HepG2 (cell line): Measurements from ENCODE around the gene NOCT. TPM values are rescaled to one million over a fixed set of nuclear protein-coding genes. Genes with fewer than 3 reads are reported as not detected.

ENCODE experiments used
- EEA1 ChIP-seq: sonication (generic); formaldehyde crosslinking; IDR thresholded peaks from 2 replicates; pipeline ENCODE4 v1.5.1; 2020; ENCODE audit warnings: mild to moderate bottlenecking, missing genetic modification reagents, borderline replicate concordance
- ETV5 ChIP-seq: IDR thresholded peaks from 2 replicates; pipeline ENCODE4 v1.6.1; 2018; ENCODE audit warnings: missing biosample characterization, missing genetic modification reagents, inconsistent platforms, borderline replicate concordance
- FOXJ3 ChIP-seq: sonication (generic); formaldehyde crosslinking; IDR thresholded peaks from 2 replicates; pipeline ENCODE4 v1.4.0; 2020; ENCODE audit warnings: missing genetic modification reagents, mild to moderate bottlenecking, borderline replicate concordance
- FOXO1 ChIP-seq: sonication (generic); formaldehyde crosslinking; IDR thresholded peaks from 2 replicates; pipeline ENCODE4 v1.4.0; 2020; ENCODE audit warnings: missing genetic modification reagents
- HMG20B ChIP-seq: conservative IDR thresholded peaks from 2 replicates; pipeline ENCODE4 v1.6.1; 2016; ENCODE audit warnings: missing genetic modification reagents, missing compliant biosample characterization
- JUN ChIP-seq: sonication (generic); formaldehyde crosslinking; IDR thresholded peaks from 2 replicates; pipeline ENCODE4 v1.4.0; 2020; ENCODE audit warnings: mild to moderate bottlenecking, missing genetic modification reagents
- KDM5A ChIP-seq: fragments of 200-600 bp; sonication (generic); IDR thresholded peaks from 2 replicates; pipeline ENCODE4 v1.7.0; 2018; ENCODE audit warnings: antibody characterized with exemption, mild to moderate bottlenecking, low read length, borderline replicate concordance
- NCOA2 ChIP-seq: sonication (generic); formaldehyde crosslinking; IDR thresholded peaks from 2 replicates; pipeline ENCODE4 v1.8.0; 2022; ENCODE audit warnings: inconsistent platforms
- REL ChIP-seq: sonication (generic); formaldehyde crosslinking; conservative IDR thresholded peaks from 2 replicates; pipeline ENCODE4 v1.8.0; 2022; ENCODE audit warnings: mild to moderate bottlenecking, missing genetic modification reagents, moderate library complexity
- SAP130 ChIP-seq: IDR thresholded peaks from 2 replicates; pipeline ENCODE4 v1.6.1; 2016; ENCODE audit warnings: low read depth
- TBX3 ChIP-seq: fragments of 450-650 bp; IDR thresholded peaks from 2 replicates; pipeline ENCODE4 v1.6.1; 2017; ENCODE audit warnings: antibody characterized with exemption, mild to moderate bottlenecking, inconsistent platforms, borderline replicate concordance
- TRIM24 ChIP-seq: sonication (generic); formaldehyde crosslinking; IDR thresholded peaks from 2 replicates; pipeline ENCODE4 v1.8.0; 2022; ENCODE audit warnings: mild to moderate bottlenecking, missing genetic modification reagents
- ZNF121 ChIP-seq: sonication (generic); formaldehyde crosslinking; IDR thresholded peaks from 2 replicates; pipeline ENCODE4 v1.5.0; 2020; ENCODE audit warnings: mild to moderate bottlenecking, missing genetic modification reagents
- ZNF138 ChIP-seq: sonication (generic); formaldehyde crosslinking; IDR thresholded peaks from 2 replicates; pipeline ENCODE4 v1.5.0; 2020; ENCODE audit warnings: mild to moderate bottlenecking, low read depth, missing genetic modification reagents
- ZNF782 ChIP-seq: sonication (generic); formaldehyde crosslinking; IDR thresholded peaks from 2 replicates; pipeline ENCODE4 v1.4.0; 2020; ENCODE audit warnings: missing genetic modification reagents, mild to moderate bottlenecking, borderline replicate concordance
- ZNF83 ChIP-seq: sonication (generic); formaldehyde crosslinking; IDR thresholded peaks from 2 replicates; pipeline ENCODE4 v1.4.0; 2020; ENCODE audit warnings: missing genetic modification reagents, mild to moderate bottlenecking, borderline replicate concordance
- ZSCAN30 ChIP-seq: sonication (generic); formaldehyde crosslinking; IDR thresholded peaks from 2 replicates; pipeline ENCODE4 v1.5.0; 2020; ENCODE audit warnings: mild to moderate bottlenecking, missing genetic modification reagents
- polyA plus RNA-seq, 8 experiments: library from polyadenylated mRNA; depleted of rRNA in 3 of 8; stranded (reverse) in 7 of 8; unstranded in 1 of 8; fragments of >200 nt; fragmentation: Illumina TruSeq in 4 of 8; extraction: Trizol in 4 of 8; gene quantifications; 2 replicates each; pipeline versions ENCODE4 v1.2.1 to v1.2.3, GENCODE V29; 2011 to 2016; ENCODE audit warnings: low read depth in 4 of 8, missing spikeins in 1 of 8, mixed read lengths in 1 of 8; ENCODE audit not compliant: insufficient read depth in 1 of 8
- total RNA-seq, 5 experiments: library from RNA; depleted of rRNA; stranded (reverse); fragments of >200 nt; fragmentation: Illumina TruSeq; extraction: Trizol; gene quantifications; 2 replicates each; pipeline ENCODE4 v1.2.3, GENCODE V29; 2016; ENCODE audit warnings: low read depth in 1 of 5
- TF ChIP-seq, protein P1 (sequence below): sonication (generic); formaldehyde crosslinking; IDR thresholded peaks from 2 replicates; pipeline ENCODE4 v1.4.0; 2020; ENCODE audit warnings: mild to moderate bottlenecking, missing genetic modification reagents, borderline replicate concordance
- TF ChIP-seq, protein P2 (sequence below): sonication (generic); formaldehyde crosslinking; IDR thresholded peaks from 2 replicates; pipeline ENCODE4 v1.8.1; 2023; ENCODE audit warnings: missing genetic modification reagents, mild to moderate bottlenecking, borderline replicate concordance
- TF ChIP-seq, protein P3 (sequence below), 2 experiments: sonication (generic) in 1 of 2; formaldehyde crosslinking in 1 of 2; IDR thresholded peaks; 2 replicates each; pipeline versions ENCODE4 v1.4.0 to v1.6.1; 2018 to 2020; ENCODE audit warnings: missing genetic modification reagents in 2 of 2, borderline replicate concordance in 1 of 2, low read depth in 1 of 2, mild to moderate bottlenecking in 1 of 2, missing biosample characterization in 1 of 2
- TF ChIP-seq, protein P4 (sequence below): IDR thresholded peaks from 2 replicates; pipeline ENCODE4 v1.6.1; 2016; ENCODE audit warnings: missing compliant biosample characterization, missing genetic modification reagents, borderline replicate concordance
- TF ChIP-seq, protein P5 (sequence below): sonication (generic); formaldehyde crosslinking; IDR thresholded peaks from 2 replicates; pipeline ENCODE4 v1.8.0; 2022; ENCODE audit warnings: mild to moderate bottlenecking, missing genetic modification reagents, moderate library complexity

Gene NOCT
- total and polyA plus RNA-seq, 2 of the 13 experiments (the other 11 are each of a cell fraction or from before 2014, with no cell fraction given), result 3.6 to 13.1 TPM

DNA sequence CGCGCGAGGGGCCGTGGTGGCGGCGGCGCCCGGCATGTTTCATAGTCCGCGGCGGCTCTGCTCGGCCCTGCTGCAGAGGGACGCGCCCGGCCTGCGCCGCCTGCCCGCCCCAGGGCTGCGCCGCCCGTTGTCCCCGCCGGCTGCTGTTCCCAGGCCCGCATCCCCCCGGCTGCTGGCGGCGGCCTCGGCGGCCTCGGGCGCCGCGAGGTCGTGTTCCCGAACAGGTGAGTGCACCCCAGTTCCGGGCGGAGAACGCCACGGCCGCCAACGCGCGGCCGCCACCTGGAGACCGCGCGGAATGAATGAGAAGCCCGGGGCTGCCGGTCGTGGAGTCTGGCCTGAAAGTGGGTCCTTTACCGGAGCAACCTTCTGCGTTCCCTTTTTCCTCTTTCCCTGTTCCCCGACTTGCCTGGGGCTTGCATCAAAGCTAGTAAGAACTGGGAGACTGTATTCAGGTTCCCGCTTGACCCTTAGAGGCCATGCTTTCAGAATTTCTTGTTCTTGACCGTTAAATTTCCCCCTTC, 429 bp downstream of the NOCT start (continued):
- TF ChIP-seq REL (CRISPR knock-in tag) (peak; percentile 15; the same call in 1 of the 2 replicates), HMG20B (CRISPR knock-in tag) (no peak), ZNF121 (CRISPR knock-in tag) (no peak), JUN (no peak), TRIM24 (CRISPR knock-in tag) (no peak), ZNF782 (CRISPR knock-in tag) (no peak), FOXJ3 (no peak), ZNF138 (CRISPR knock-in tag) (no peak), TBX3 (no peak), ZNF83 (CRISPR knock-in tag) (no peak), ETV5 (CRISPR knock-in tag) (no peak), FOXO1 (no peak), ZSCAN30 (CRISPR knock-in tag) (no peak), KDM5A (no peak; the same call in 1 of the 2 replicates), SAP130 (CRISPR knock-in tag) (no peak; the same call in 1 of the 2 replicates), NCOA2 (CRISPR knock-in tag) (no peak), EEA1 (no peak)
- TF ChIP-seq, protein P1, sequence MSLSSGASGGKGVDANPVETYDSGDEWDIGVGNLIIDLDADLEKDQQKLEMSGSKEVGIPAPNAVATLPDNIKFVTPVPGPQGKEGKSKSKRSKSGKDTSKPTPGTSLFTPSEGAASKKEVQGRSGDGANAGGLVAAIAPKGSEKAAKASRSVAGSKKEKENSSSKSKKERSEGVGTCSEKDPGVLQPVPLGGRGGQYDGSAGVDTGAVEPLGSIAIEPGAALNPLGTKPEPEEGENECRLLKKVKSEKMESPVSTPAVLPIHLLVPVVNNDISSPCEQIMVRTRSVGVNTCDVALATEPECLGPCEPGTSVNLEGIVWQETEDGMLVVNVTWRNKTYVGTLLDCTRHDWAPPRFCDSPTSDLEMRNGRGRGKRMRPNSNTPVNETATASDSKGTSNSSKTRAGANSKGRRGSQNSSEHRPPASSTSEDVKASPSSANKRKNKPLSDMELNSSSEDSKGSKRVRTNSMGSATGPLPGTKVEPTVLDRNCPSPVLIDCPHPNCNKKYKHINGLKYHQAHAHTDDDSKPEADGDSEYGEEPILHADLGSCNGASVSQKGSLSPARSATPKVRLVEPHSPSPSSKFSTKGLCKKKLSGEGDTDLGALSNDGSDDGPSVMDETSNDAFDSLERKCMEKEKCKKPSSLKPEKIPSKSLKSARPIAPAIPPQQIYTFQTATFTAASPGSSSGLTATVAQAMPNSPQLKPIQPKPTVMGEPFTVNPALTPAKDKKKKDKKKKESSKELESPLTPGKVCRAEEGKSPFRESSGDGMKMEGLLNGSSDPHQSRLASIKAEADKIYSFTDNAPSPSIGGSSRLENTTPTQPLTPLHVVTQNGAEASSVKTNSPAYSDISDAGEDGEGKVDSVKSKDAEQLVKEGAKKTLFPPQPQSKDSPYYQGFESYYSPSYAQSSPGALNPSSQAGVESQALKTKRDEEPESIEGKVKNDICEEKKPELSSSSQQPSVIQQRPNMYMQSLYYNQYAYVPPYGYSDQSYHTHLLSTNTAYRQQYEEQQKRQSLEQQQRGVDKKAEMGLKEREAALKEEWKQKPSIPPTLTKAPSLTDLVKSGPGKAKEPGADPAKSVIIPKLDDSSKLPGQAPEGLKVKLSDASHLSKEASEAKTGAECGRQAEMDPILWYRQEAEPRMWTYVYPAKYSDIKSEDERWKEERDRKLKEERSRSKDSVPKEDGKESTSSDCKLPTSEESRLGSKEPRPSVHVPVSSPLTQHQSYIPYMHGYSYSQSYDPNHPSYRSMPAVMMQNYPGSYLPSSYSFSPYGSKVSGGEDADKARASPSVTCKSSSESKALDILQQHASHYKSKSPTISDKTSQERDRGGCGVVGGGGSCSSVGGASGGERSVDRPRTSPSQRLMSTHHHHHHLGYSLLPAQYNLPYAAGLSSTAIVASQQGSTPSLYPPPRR (CRISPR knock-in tag), result no peak
- TF ChIP-seq, protein P2, sequence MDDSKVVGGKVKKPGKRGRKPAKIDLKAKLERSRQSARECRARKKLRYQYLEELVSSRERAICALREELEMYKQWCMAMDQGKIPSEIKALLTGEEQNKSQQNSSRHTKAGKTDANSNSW (CRISPR knock-in tag), result no peak
- TF ChIP-seq, protein P3, sequence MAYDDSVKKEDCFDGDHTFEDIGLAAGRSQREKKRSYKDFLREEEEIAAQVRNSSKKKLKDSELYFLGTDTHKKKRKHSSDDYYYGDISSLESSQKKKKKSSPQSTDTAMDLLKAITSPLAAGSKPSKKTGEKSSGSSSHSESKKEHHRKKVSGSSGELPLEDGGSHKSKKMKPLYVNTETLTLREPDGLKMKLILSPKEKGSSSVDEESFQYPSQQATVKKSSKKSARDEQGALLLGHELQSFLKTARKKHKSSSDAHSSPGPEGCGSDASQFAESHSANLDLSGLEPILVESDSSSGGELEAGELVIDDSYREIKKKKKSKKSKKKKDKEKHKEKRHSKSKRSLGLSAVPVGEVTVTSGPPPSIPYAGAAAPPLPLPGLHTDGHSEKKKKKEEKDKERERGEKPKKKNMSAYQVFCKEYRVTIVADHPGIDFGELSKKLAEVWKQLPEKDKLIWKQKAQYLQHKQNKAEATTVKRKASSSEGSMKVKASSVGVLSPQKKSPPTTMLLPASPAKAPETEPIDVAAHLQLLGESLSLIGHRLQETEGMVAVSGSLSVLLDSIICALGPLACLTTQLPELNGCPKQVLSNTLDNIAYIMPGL (CRISPR knock-in tag; IDR thresholded peaks at IDR 0.05; ENCODE audit: borderline replicate concordance in 1 of 2, low read depth in 1 of 2), result 0 out of 4 replicates have a peak, but pooled peaks of 1 of the 2 experiments have one; percentile 16
- TF ChIP-seq, protein P4, sequence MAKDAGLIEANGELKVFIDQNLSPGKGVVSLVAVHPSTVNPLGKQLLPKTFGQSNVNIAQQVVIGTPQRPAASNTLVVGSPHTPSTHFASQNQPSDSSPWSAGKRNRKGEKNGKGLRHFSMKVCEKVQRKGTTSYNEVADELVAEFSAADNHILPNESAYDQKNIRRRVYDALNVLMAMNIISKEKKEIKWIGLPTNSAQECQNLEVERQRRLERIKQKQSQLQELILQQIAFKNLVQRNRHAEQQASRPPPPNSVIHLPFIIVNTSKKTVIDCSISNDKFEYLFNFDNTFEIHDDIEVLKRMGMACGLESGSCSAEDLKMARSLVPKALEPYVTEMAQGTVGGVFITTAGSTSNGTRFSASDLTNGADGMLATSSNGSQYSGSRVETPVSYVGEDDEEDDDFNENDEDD (CRISPR knock-in tag), result no peak
- TF ChIP-seq, protein P5, sequence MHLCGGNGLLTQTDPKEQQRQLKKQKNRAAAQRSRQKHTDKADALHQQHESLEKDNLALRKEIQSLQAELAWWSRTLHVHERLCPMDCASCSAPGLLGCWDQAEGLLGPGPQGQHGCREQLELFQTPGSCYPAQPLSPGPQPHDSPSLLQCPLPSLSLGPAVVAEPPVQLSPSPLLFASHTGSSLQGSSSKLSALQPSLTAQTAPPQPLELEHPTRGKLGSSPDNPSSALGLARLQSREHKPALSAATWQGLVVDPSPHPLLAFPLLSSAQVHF, result no peak
